Tibial nerve (tissue), 4 donors: Measurements from ENCODE around the gene RAVER2. TPM values are rescaled to one million over a fixed set of nuclear protein-coding genes. Genes with fewer than 3 reads are reported as not detected.
A peak's percentile ranks its signal among the peaks of the same experiment; 100 is the strongest.
"Not testable (repeated sequence)": the region's sequence is repeated elsewhere in the genome, so short reads cannot be mapped to it uniquely, and the experiment has no call there.

Source experiments
- DNase-seq, 2 donors: peaks; one replicate each; pipeline ENCODE4 v3.0.0-alpha.2; 2019; ENCODE audit warnings: low spot score in 2 of 2
- H3K27ac ChIP-seq, 4 donors: fragments of 200-600 bp; sonication (generic) in 3 of 4; one replicate each; pipeline ENCODE4 v1.5.1; 2017 to 2019; ENCODE audit warnings: mild to moderate bottlenecking in 1 of 4
- H3K27me3 ChIP-seq, 2 donors: fragments of 200-600 bp; sonication (generic) in 1 of 2; one replicate each; pipeline versions ENCODE4 v1.5.1 to v1.6.0; 2017 to 2019
- H3K36me3 ChIP-seq, 3 donors: fragments of 200-600 bp; sonication (generic); one replicate each; pipeline ENCODE4 v1.5.1; 2018 to 2019
- H3K4me1 ChIP-seq, 4 donors: fragments of 200-600 bp; sonication (generic) in 3 of 4; one replicate each; pipeline ENCODE4 v1.5.1; 2017 to 2019
- H3K4me3 ChIP-seq, 4 donors: fragments of 200-600 bp; sonication (generic) in 3 of 4; one replicate each; pipeline ENCODE4 v1.5.1; 2017 to 2019; ENCODE audit warnings: mild to moderate bottlenecking in 1 of 4, moderate library complexity in 1 of 4
- H3K9me3 ChIP-seq, 4 donors: fragments of 200-600 bp; sonication (generic) in 3 of 4; one replicate each; pipeline ENCODE4 v1.5.1; 2017 to 2019
- CTCF ChIP-seq, 5 experiments: fragments of 200-600 bp in 3 of 5; fragments of 450-650 bp in 2 of 5; sonication (generic) in 3 of 5; IDR thresholded peaks; one replicate each; pipeline ENCODE4 v1.5.1; 2016 to 2019; ENCODE audit warnings: antibody characterized with exemption in 5 of 5, mild to moderate bottlenecking in 3 of 5, moderate library complexity in 2 of 5
- EP300 ChIP-seq, 2 donors: sonication (generic); formaldehyde crosslinking; IDR thresholded peaks; one replicate each; pipeline ENCODE4 v1.6.1; 2017; ENCODE audit warnings: antibody characterized with exemption in 2 of 2, mild to moderate bottlenecking in 1 of 2
- POLR2A ChIP-seq, 2 donors: fragments of 450-650 bp; IDR thresholded peaks; one replicate each; pipeline ENCODE4 v1.6.1; 2017; ENCODE audit warnings: antibody characterized with exemption in 2 of 2, mild to moderate bottlenecking in 2 of 2, moderate library complexity in 2 of 2
- WGBS, 2 donors: methylation state at CpG; one replicate each; pipeline ENCODE4 v1.1.5; 2018; 5-methylcytosine and 5-hydroxymethylcytosine counted together
- total RNA-seq, 4 donors: library from RNA; depleted of rRNA; stranded (reverse); fragments of >200 nt; gene quantifications; one replicate each; pipeline ENCODE4 v1.1.0, GENCODE V29; 2016

Gene RAVER2
- 1 to 10 TPM; 3.6 to 8.2 (median 4.1) TPM for total RNA-seq

- WGBS, 2 donors, result 0 to 1% methylated on average over 37 to 53 of the region's 76 CpGs
- peak in 1 of 2 donors; percentile 14 for DNase-seq
- peaks cover 0 to 24% (median 3%) of the 10 kb centered on the region in 4 donors for H3K4me1 ChIP-seq
Measured at GRCh38 chr1:64744492-64745180, at the start of gene RAVER2. TSS of gene RAVER2 (plus strand) at chr1:64745075. CDS start at chr1:64745173, 98 bp downstream.

GRCh38 chr1:64696879-64697278 is 48.0 kb upstream of the RAVER2 start:
- H3K4me3 ChIP-seq, result no peak overlapping the region
- no peaks in the 10 kb centered on the region for H3K9me3 ChIP-seq
- TF ChIP-seq EP300 (IDR thresholded peaks at IDR 0.05) (no peak), POLR2A (IDR thresholded peaks at IDR 0.05) (no peak), CTCF (IDR thresholded peaks at IDR 0.05) (no peak)
- no peak for DNase-seq
- no peak overlapping the region for H3K27ac ChIP-seq
- 90 to 95% methylated on average over 3 of the region's 3 CpGs for WGBS, 2 donors
- no peaks in the 10 kb centered on the region for H3K4me1 ChIP-seq
- H3K27me3 ChIP-seq, result peaks cover 0 to 10% of the 10 kb centered on the region in 2 donors
- H3K36me3 ChIP-seq, result no peaks in the 10 kb centered on the region

More at GRCh38 chr1:64744492-64745180, at the start of gene RAVER2:
- Histone ChIP-seq H3K4me3 (peak within 1 kb of the TSS; percentile 60 to 88 (median 80)), H3K9me3 (no peaks in the 10 kb centered on the region), H3K27me3 (no peaks in the 10 kb centered on the region), H3K36me3 (no peaks in the 10 kb centered on the region), H3K27ac (peak within 1 kb of the TSS in 3 of 4 donors; percentile 76 to 85 (median 79))
- TF ChIP-seq CTCF (IDR thresholded peaks at IDR 0.05) (peak in 4 of 5 experiments; percentile 28 to 49 (median 38)), EP300 (IDR thresholded peaks at IDR 0.05) (no peak)

- TF ChIP-seq CTCF (IDR thresholded peaks at IDR 0.05) (no peak), EP300 (IDR thresholded peaks at IDR 0.05) (no peak), POLR2A (IDR thresholded peaks at IDR 0.05) (no peak)
- WGBS, 2 donors, result 34 to 44% methylated on average over 8 of the region's 8 CpGs
Measured at GRCh38 chr1:64699327-64699726, 45.5 kb upstream of the RAVER2 start.

GRCh38 chr1:64701071-64701470 is 43.8 kb upstream of the RAVER2 start:
- Histone ChIP-seq H3K9me3 (no peaks in the 10 kb centered on the region), H3K27ac (no peak overlapping the region), H3K36me3 (no peaks in the 10 kb centered on the region), H3K27me3 (peaks cover 0 to 10% of the 10 kb centered on the region in 2 donors), H3K4me3 (no peak overlapping the region), H3K4me1 (no peaks in the 10 kb centered on the region)
- TF ChIP-seq POLR2A (IDR thresholded peaks at IDR 0.05) (no peak), EP300 (IDR thresholded peaks at IDR 0.05) (no peak), CTCF (IDR thresholded peaks at IDR 0.05) (no peak)
- no peak for DNase-seq
- WGBS, 2 donors, result 89 to 93% methylated on average over 5 of the region's 5 CpGs

More at GRCh38 chr1:64699327-64699726, 45.5 kb upstream of the RAVER2 start:
- DNase-seq, result no peak
- no peak overlapping the region for H3K4me3 ChIP-seq
- no peak overlapping the region for H3K27ac ChIP-seq
- no peaks in the 10 kb centered on the region for H3K9me3 ChIP-seq
- no peaks in the 10 kb centered on the region for H3K36me3 ChIP-seq
- no peaks in the 10 kb centered on the region for H3K4me1 ChIP-seq
- peaks cover 0 to 10% of the 10 kb centered on the region in 2 donors for H3K27me3 ChIP-seq

- no peak for DNase-seq
- TF ChIP-seq EP300 (IDR thresholded peaks at IDR 0.05), result no peak
- TF ChIP-seq CTCF (IDR thresholded peaks at IDR 0.05), result no peak
- no peak for TF ChIP-seq POLR2A (IDR thresholded peaks at IDR 0.05)
- H3K27ac ChIP-seq, result no peak overlapping the region
- H3K9me3 ChIP-seq, result no peaks in the 10 kb centered on the region
- peaks cover 0 to 10% of the 10 kb centered on the region in 2 donors for H3K27me3 ChIP-seq
- WGBS, 2 donors, result 51 to 70% methylated on average over 2 of the region's 2 CpGs
- no peaks in the 10 kb centered on the region for H3K4me1 ChIP-seq
- no peak overlapping the region for H3K4me3 ChIP-seq
- H3K36me3 ChIP-seq, result no peaks in the 10 kb centered on the region
Measured at GRCh38 chr1:64701886-64702285, 43.0 kb upstream of the RAVER2 start.

- H3K27me3 ChIP-seq, H3K9me3 ChIP-seq, H3K36me3 ChIP-seq, H3K4me1 ChIP-seq, H3K4me3 ChIP-seq, DNase-seq, H3K27ac ChIP-seq: not testable (repeated sequence)
- WGBS, 2 donors, result 79 to 83% methylated on average over 3 of the region's 3 CpGs
Measured at GRCh38 chr1:64702670-64703069, 42.2 kb upstream of the RAVER2 start.
